ENCODE measurements around the gene SLC24A3. TPM values are rescaled to one million over a fixed set of nuclear protein-coding genes. Genes with fewer than 3 reads are reported as not detected.
A peak's percentile ranks its signal among the peaks of the same experiment; 100 is the strongest.
"Not testable (repeated sequence)": the region's sequence is repeated elsewhere in the genome, so short reads cannot be mapped to it uniquely, and the experiment has no call there.

Gene SLC24A3
- total RNA-seq, 1 donor from 2014 or later, result 13.1 TPM

- H3K27ac ChIP-seq, result no peak overlapping the region
- H3K36me3 ChIP-seq, result no peaks in the 10 kb centered on the region
- DNase-seq (no peak), ATAC-seq (peak; percentile 95)
- H3K4me3 ChIP-seq, result no peak overlapping the region
- intact Hi-C loops (cut with DNase I), result no loop called here
- H3K9me3 ChIP-seq, result no peaks in the 10 kb centered on the region
- no peaks in the 10 kb centered on the region for H3K27me3 ChIP-seq
- TF ChIP-seq CTCF (IDR thresholded peaks at IDR 0.05), result peak; percentile 67
- no peaks in the 10 kb centered on the region for H3K4me1 ChIP-seq
These were observed 416.2 kb downstream of the SLC24A3 start for GRCh38 chr20:19628570-19629134.

- no peak overlapping the region for H3K27ac ChIP-seq
- no peaks in the 10 kb centered on the region for H3K9me3 ChIP-seq
- H3K4me1 ChIP-seq, result no peaks in the 10 kb centered on the region
- H3K4me3 ChIP-seq, result no peak overlapping the region
- TF ChIP-seq CTCF (IDR thresholded peaks at IDR 0.05), result no peak
- intact Hi-C loops (cut with DNase I), result no loop called here
- no peak for DNase-seq
- no peaks in the 10 kb centered on the region for H3K27me3 ChIP-seq
- ATAC-seq, result no peak
- no peaks in the 10 kb centered on the region for H3K36me3 ChIP-seq
These were observed 419.0 kb downstream of the SLC24A3 start for GRCh38 chr20:19631410-19631809.

GRCh38 chr20:19633985-19634384, 421.5 kb downstream of the SLC24A3 start:
- TF ChIP-seq CTCF (IDR thresholded peaks at IDR 0.05), result no peak
- H3K36me3 ChIP-seq, result no peaks in the 10 kb centered on the region
- intact Hi-C loops (cut with DNase I), result no loop called here
- H3K27me3 ChIP-seq, result no peaks in the 10 kb centered on the region
- no peak overlapping the region for H3K27ac ChIP-seq
- no peak for DNase-seq
- no peak for ATAC-seq
- H3K9me3 ChIP-seq, result no peaks in the 10 kb centered on the region
- H3K4me3 ChIP-seq, result no peak overlapping the region
- no peaks in the 10 kb centered on the region for H3K4me1 ChIP-seq

- H3K4me1 ChIP-seq; H3K4me3 ChIP-seq; ATAC-seq; H3K36me3 ChIP-seq; H3K27ac ChIP-seq; intact Hi-C loops (cut with DNase I); DNase-seq; H3K9me3 ChIP-seq; H3K27me3 ChIP-seq: not testable (repeated sequence)
These were observed 427.1 kb downstream of the SLC24A3 start for GRCh38 chr20:19639471-19640045.

GRCh38 chr20:19642860-19643259, 430.4 kb downstream of the SLC24A3 start:
- Histone ChIP-seq H3K4me3 (no peak overlapping the region), H3K27me3 (no peaks in the 10 kb centered on the region), H3K36me3 (no peaks in the 10 kb centered on the region), H3K9me3 (no peaks in the 10 kb centered on the region), H3K27ac (no peak overlapping the region), H3K4me1 (no peaks in the 10 kb centered on the region)
- DNase-seq (no peak), ATAC-seq (no peak)
- no peak for TF ChIP-seq CTCF (IDR thresholded peaks at IDR 0.05)
- intact Hi-C loops (cut with DNase I), result no loop called here

GRCh38 chr20:19644085-19644484, 431.6 kb downstream of the SLC24A3 start:
- DNase-seq (no peak), ATAC-seq (no peak)
- H3K4me1 ChIP-seq, result no peaks in the 10 kb centered on the region
- intact Hi-C loops (cut with DNase I), result no loop called here
- H3K9me3 ChIP-seq, result no peaks in the 10 kb centered on the region
- no peaks in the 10 kb centered on the region for H3K27me3 ChIP-seq
- TF ChIP-seq CTCF (IDR thresholded peaks at IDR 0.05), result no peak
- H3K27ac ChIP-seq, result no peak overlapping the region
- H3K4me3 ChIP-seq, result no peak overlapping the region
- H3K36me3 ChIP-seq, result no peaks in the 10 kb centered on the region

All from upper lobe of right lung (tissue), 1 donor.